NCI-H2196 (cell line): ENCODE data around the gene ANXA2.

ENCODE experiments used
- DNase-seq: peaks from one replicate; lab custom pipeline; 2025; ENCODE audit not compliant: unreplicated experiment; lab: John Stamatoyannopoulos, UW

ANXA2 gene

DNA sequence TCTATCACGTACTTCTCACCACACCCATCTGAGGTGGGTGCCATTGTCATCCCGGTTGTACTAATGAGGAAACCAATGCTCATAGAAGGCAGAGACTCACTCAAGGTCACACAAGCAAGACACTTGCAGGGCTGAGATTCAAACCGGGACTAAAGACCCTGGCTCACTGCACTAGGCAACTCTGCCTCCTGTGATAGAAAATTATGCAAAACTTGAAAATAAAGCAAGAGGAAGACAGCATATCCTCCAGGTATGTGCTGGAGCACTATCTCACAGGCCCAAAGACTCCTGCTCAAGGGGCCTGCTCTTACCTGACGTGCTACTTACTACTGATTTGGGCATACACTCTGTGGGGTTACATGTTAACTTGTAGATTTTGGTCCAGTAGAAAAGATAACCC is 25.6 kb downstream of the ANXA2 start:
- no peak for DNase-seq

DNA sequence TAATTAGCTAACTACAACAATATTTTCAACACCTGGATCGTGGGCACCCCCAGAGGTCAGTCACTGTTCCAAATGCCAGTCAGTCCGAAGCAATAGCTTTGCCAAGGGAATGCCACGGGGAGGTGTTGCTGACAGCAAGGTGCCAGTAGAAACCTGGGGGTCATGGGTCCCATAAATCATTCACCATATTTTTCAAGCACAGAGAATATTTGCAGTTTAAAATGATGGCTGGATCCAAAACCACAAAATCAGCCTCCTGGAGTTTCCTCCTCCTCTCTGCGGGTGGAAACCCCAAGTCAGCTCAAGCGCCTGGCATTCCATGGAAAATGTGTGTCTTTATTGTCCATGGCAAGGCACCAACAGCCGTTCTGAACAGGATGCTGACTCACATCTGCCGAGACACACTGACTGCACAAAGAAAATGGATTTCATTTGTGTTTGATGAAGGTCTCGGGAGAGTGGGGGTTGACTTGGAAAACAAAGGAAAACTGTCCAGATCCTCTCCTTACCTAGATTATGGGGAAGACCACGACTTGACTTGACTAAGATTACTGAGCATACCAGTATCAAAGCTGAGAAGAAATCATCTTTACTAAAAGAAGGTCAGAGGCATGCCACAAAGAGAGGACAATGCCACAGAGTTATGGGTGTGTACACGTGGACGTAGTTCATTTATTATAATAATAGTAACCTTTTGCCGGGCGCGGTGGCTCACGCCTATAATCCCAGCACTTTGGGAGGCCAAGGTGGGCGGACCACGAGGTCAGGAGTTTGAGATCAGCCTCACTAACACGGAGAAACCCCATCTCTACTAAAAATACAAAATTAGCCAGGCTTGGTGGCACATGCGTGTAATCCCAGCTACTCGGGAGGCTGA is 26.4 kb downstream of the ANXA2 start:
- DNase-seq: peak; percentile 67

DNA sequence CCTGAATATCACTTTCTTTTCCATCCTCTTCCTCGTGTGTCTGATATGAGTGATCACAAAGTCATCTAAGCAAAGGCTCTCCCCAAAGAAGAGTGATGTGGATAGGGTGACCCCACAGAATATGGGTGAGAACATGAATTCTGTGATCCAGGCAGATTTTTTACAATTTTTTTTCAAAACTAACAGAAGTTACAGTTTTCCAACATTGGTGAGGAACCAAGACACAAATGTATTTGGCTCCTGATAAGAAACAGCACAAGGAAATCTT is 27.0 kb downstream of the ANXA2 start:
- DNase-seq: no peak

DNA sequence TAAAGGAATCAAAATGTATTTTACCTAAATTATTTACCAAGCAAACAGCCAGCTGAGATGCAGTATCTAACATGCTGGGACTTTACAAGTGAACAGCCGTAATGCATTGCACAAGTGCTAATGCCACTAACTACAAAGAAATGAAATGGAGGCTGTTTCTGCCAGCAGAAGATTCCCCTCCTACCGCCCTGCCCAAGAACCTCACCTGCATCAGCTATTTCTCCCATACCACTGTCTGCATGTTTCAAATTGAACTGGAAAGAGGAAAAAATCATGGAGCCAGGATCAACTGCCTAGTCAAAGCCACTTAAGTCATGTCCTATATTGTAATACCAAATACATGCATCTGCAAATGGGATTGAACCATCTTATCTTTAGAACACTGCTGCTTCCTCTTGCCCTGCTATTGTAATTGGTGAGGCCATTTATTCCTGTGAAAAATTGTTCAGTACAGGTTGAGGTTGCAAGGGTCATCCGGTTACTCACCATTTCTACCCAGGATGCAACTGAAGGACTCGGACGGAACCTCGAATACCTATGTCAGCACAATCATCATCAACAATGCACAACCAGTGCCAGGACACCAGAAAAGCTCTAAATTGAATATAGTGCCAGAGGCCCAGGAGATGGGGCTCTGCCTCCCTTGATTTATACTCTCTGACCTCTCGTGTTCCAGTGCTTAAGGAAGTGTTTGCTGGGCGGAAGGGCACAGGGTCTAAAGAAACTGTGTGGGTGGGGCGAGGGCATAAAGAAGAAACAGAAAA is 27.5 kb downstream of the ANXA2 start:
- no peak for DNase-seq

DNA sequence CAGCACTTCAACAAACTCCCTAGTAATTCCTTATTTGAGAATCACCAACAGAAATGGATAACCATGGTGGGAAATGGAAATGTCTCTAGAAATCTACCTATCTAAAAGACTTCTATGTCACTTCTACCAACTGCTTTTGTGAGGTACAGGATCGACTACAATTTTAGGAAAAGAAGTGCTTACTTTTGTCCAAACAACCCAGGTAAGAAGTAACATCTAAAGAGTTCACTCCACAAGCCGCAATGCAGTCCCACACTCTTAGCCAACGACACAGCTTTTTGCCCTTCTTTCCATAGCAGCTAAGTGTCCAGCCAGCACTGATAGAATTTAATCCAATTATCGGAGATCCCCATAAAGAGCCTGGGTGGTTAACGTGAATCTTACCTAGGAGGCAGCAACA is 28.1 kb downstream of the ANXA2 start:
- no peak for DNase-seq

DNA sequence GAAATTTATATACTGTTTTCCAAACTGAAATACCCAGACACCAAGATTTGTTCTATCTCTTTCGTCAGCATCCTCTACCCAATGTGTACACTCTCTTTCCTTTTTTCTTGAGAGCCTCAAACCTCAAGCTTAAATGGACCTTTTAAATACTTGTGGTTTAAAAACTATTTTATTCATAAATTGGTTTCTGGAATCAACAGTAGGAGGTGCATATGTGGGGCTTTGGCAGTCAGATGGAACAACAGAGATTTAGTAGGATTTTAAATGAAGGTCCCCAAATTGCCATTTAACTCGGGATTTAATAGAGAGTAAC is 33.2 kb downstream of the ANXA2 start:
- no peak for DNase-seq

DNA sequence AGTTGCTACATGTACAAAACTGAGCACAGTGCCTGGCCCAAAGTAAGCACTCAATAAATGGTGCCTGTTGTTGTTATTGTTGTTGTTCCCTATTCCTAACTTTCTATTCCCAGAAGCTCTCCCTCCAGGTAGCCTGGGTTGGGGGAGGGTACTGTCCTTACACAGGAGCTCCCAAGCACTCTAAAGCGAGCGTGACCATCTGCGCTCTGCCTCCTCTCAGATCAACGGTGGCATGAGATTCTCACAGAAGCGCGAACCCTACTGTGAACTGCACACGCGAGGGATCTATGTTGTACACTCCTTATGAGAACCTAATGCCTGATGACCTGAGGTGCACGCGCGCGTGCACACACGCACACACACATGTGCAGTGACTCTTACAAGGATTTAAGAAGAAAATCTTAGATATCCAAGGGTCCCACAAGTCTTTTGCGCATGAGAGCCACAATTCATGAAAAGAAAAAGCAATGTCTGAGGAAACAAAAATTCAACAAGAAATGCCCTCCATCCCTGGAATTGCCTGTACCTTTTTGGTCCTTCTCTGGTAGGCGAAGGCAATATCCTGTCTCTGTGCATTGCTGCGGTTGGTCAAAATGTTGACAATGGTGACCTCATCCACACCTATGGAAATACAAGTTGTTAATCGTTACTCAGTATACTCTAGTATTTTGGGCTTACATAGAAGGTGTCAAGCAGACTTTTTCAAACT is 33.7 kb downstream of the ANXA2 start:
- no peak for DNase-seq

DNA sequence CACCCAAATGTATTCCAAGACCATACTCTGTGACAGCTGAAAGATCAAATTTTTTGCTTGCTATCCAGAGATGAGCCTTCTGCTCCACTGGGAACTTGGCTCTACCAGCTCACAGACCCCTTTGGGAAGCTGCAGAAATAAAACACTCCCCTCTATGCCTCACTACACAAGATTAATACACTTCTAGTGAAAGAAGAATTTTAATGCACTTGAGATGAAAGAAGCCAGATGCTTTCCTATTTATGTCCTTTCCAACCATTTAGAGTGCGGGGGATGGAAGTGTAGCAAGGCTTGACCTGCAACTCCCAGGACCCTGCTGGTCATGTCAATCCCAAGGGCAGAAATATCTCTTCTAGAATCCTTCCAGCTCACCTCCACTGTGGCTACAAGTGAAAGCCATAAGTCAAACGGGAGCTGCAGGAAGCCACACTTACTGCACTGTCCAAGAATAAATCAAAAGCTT is 34.7 kb downstream of the ANXA2 start:
- no peak for DNase-seq

DNA sequence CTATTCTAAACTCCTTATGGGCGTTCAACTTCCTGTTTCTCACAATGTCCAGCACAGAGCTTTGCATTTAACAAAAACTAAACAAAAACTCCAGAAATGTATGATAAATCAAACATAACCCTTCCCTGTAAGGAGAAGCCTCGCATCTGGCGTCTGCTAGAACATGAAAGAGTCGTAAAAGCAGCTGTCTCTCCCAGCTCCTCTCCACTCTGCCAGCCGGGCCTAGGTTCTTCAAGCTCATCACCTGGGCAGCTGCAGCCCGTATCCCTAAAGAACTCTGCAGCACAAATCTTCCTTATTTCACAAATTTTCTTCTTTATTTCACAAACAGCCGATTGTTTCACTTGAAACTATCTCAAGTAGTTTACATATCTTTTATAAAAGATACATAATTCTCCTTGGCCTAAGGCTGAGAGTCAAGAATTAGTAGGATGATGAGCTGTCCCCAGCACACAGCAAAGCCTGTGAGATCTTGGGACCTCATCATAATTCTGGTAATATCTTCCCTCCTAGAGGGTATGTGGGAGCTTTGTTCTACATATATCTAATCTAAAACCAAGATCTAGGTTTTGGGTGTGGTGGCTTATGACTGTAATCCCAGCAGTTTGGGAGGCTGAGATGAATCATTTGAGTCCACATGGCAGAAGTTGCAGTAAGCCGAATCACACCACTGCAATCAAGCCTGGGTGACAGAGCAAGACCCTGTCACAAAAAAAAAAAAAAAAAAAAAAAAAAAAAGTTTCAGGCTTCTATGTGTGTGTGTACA is 35.3 kb downstream of the ANXA2 start:
- no peak for DNase-seq

DNA sequence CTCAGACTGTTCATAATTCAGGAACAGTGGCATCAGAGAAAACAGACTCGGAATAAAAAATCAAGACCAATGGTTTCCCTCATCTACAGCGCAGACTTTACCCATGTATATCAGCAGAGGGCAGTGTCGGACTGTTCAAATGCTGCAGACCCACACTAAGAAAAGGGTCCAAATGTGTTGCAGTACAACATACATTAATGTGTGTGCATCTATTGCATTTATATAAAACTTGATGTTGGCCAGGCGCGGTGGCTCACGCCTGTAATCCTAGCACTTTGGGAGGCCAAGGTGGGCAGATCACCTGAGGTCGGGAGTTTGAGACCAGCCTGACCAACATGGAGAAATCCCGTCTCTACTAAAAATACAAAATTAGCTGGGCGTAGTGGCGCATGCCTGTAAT is 38.0 kb downstream of the ANXA2 start:
- peak; percentile 33 for DNase-seq

DNA sequence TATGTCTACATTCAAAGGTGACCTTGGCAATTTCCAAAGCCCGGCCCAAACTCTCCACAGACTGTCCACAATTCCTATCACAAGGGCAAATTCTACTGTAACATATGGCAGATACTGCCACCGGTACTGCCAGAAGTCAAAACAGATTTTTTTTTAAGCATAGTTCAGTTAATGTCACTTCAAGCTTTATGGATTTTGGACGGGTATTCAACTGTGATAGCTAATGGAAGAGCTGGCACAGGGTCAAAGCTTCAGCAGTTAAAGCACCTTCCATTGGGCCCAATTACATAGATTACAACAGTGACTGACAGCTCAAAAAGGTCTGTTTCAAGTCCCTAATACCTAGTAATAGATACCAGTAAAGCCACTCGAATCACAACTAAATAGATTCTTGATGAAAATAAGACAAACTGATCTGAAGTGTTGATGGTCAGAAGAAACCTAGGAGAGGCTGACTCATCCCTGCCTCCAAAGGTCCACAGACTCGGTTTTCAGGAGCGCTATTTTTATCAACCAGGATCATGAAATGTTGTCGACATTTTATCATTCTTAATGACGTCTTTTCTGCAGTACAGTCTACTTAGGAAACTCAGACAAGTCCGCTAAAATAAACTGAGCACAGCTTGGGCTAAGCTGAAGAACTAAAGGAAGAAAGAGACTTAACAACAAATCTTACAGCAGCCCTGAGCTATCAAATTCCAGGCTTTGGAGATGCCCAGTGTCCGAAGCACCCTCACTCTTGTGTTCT is 38.7 kb downstream of the ANXA2 start:
- DNase-seq: no peak

DNA sequence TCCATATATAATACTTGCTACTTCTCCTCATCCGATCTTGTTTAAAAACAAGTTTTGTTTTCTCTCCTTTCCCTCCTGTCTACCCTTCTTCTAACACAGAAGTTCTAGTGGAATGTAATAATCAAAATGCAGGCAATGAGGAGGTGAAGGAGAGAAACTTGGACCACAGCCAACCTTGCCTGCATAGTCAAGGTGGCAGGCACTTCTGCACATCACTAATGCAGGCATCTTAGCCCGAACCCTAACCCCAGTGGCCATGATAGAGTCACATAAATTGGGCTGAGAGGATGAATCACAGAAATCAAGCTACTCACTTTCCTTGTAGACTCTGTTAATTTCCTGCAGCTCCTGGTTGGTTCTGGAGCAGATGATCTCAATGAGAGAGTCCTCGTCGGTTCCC is 41.0 kb downstream of the ANXA2 start:
- DNase-seq: no peak

DNA sequence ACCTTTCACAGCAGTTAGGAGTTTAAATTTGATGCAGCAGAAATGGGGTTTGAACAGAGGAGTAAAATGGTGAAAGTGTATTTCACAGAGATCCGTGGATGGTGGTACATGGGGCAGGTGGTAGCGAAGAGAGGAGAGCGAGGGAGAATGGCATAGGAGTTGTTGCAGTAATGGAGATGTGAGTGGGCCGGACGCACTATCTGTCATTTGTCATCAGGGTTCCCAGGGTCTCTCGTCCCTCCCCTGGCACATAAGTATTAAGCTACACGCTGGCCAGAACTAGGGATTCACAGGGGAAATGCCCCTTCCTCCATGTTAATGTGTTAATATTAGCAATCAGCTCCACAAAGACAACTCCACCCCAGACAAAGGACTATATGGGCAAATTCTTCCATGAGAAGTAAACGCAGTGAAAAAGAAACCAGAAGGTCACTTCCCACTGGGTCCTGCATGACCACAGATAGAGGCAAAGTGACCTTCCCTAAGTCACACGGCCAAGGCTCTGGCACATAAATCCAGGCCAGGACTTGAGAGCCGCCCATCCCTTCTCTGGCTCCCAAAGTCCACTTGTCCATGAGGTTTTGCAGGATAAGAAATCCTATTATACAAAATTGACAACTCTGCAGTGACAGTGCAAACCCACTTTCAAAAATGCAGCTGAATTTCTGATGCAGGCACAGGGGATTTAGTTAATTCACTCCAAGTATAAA is 42.5 kb downstream of the ANXA2 start:
- DNase-seq: no peak

DNA sequence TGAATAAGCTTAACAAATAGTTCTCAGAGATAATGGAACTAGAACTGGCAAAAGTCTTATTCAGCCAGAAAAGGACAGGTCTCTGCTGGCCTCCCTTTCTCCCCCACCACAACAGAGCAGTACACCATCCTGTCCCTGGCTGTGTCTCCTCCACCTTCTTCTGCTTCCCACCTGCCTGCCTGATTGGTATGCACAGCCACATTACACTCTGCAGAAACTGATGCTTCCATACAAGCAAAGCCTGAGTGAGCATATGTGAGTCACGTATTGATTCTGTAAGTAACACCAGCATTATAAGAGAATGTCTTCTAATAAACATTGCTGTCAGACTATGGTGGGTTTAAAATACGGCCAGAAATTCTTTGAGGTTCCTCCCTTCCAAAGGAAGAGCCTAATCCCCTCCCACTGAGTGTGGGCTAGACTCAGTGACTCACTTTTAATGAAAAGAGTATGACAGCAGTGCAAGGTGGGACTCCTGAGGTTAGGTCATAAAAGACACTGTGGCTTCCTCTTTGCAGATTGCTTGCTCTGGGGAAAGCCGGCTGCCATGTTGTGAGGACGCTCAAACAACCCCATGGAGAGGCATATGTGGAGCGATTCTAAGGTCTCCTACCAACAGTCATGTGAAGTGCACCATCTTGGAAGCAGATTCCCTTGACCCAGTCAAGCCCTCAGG is 44.4 kb downstream of the ANXA2 start:
- no peak for DNase-seq

DNA sequence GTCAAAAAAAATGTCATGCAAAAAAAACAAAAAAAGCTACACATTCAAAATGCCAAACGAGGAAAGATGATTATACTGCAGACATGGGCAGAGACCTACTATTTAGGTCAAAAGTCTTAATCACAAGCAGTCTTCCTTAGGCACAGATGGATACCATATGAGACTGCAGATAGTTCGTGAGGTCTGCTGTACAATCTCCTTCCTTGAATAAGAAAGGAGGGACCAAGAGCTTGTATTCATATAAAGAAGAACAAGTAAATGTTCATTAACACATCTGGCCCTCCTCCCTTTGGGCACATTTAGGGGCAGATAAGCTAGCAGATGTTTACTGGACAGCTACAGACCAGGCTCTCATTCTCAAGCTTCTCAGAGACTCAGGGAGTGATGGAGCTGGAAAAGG is 45.3 kb downstream of the ANXA2 start:
- no peak for DNase-seq

DNA sequence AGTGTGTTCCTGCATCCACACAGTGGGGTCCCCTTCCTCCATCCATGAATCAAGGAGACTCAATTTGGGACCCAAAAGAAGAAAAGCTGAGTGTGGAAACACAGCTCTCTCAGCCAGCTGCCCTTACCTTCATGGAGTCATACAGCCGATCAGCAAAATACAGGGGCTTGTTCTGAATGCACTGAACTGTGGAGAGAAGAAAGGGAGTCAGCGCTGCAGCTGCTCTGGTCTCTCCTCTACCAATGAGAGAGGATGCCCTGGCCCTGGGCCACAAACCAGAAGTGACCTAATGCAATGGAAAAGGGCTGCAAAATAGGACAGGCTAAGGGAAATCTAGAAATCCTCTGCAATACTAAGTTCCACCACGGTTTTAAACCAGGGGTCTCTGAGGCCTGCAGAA is 46.7 kb downstream of the ANXA2 start:
- DNase-seq: peak; percentile 60

DNA sequence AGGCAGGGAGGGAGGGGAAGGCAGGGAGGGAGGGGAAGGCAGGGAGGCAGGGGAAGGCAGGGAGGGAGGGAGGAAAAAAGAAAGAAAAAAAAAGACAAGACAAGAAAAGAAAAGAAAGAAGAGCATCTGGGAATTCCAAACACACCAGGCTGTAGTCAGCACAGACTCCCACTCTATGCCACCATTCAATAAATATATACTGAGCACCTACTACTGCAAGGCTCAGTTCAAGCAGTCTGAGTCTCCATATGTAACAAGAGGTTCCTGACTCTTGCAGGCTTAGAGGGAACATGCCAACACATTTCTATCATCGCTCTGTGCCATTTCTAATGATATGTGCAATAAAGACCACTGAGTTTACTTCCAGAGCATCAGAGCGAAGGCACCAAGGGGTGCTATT is 47.7 kb downstream of the ANXA2 start:
- DNase-seq: no peak

DNA sequence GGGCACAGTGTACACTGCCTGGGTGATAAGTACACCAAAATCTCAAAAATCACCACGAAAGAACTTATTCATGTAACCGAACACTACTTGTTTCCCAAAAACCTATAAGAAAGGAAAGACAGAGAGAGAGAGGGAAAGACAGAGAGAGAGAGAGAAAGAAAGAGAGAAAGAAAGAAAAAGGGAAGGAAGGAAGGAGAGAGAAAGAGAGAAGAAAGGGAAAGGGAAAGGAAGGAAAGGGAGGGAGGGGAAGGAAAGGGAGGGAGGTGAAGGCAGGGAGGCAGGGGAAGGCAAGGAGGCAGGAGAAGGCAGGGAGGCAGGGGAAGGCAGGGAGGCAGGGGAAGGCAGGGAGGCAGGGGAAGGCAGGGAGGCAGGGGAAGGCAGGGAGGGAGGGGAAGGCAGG is 48.2 kb downstream of the ANXA2 start:
- no peak for DNase-seq

DNA sequence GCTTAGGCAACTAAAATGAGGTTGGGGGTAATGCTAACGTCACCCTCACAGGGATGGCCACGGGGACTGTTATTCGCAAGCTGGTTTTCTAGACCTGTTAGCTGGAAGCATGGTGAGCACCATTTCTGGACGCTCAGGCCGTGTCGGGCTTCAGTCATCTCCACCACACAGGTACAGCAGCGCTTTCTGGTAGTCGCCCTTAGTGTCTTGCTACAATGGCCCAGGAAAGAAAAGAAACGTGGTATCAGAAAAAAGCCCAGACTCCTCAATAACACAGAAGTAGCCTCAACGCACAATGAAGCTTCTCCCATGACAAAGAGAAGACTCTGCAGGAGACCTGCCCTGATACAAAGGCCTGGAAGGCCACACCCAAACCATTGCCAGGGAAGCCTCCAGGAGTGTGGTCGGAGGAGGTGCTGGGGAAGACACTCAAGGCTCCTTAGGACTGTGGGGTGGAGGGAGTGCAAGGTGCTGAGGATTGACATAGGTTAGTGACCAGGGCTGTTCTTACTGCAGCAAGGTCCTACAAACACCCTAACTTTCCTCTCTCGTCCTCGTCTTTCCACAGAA is 50.2 kb downstream of the ANXA2 start:
- no peak for DNase-seq
